ENCODE measurements around the gene ITGB1.

Gene ITGB1

GRCh38 chr10:32889631-32890212 is 68.3 kb downstream of the ITGB1 start:
- DNase-seq (ENCODE audit: low read depth in 1 of 2, low spot score in 1 of 2) = no peak

GRCh38 chr10:32888161-32888927 is 69.7 kb downstream of the ITGB1 start:
- DNase-seq (ENCODE audit: low read depth in 1 of 2, low spot score in 1 of 2) = no peak

GRCh38 chr10:32887481-32887880 is 70.5 kb downstream of the ITGB1 start:
- no peak for DNase-seq (ENCODE audit: low read depth in 1 of 2, low spot score in 1 of 2)

- no peak for DNase-seq (ENCODE audit: low read depth in 1 of 2, low spot score in 1 of 2)
These were observed 76.0 kb downstream of the ITGB1 start for GRCh38 chr10:32882076-32882475.

- DNase-seq (ENCODE audit: low read depth in 1 of 2, low spot score in 1 of 2) = no peak
These were observed 79.4 kb downstream of the ITGB1 start for GRCh38 chr10:32878646-32879045.

GRCh38 chr10:32877915-32878314 is 80.1 kb downstream of the ITGB1 start:
- no peak for DNase-seq (ENCODE audit: low read depth in 1 of 2, low spot score in 1 of 2)

GRCh38 chr10:32865170-32865569 is 92.9 kb downstream of the ITGB1 start:
- no peak for DNase-seq (ENCODE audit: low read depth in 1 of 2, low spot score in 1 of 2)

GRCh38 chr10:32854435-32854834 is 103.6 kb downstream of the ITGB1 start:
- DNase-seq (ENCODE audit: low read depth in 1 of 2, low spot score in 1 of 2) = no peak

- no peak for DNase-seq (ENCODE audit: low read depth in 1 of 2, low spot score in 1 of 2)
These were observed 106.7 kb downstream of the ITGB1 start for GRCh38 chr10:32851301-32851700.

All from activated T-helper 1 cell treated with anti-CD3 and anti-CD28 coated beads, Interleukin-2, amount 50 U/mL, for 16 hours (primary cell).